ENCODE measurements around the gene KRTAP3-1.

The KRTAP3-1 gene

GRCh38 chr17:40992666-40993065 is 16.3 kb downstream of the KRTAP3-1 start:
- TF ChIP-seq CTCF (conservative IDR thresholded peaks at IDR 0.05; ENCODE audit: low read depth, low read length), result no peak
- H3K4me3 ChIP-seq (ENCODE audit: low read length), result no peak overlapping the region
- no peak for DNase-seq (ENCODE audit: low read depth)

GRCh38 chr17:40986920-40987319 is 22.0 kb downstream of the KRTAP3-1 start:
- no peak overlapping the region for H3K4me3 ChIP-seq (ENCODE audit: low read length)
- DNase-seq (ENCODE audit: low read depth), result no peak
- no peak for TF ChIP-seq CTCF (conservative IDR thresholded peaks at IDR 0.05; ENCODE audit: low read depth, low read length)

GRCh38 chr17:40984226-40984625 is 24.7 kb downstream of the KRTAP3-1 start, which contains the start of gene KRT40:
Gene KRT40, minus strand, starts transcription at chr17:40984326. Its CDS starts 53 bp downstream, at chr17:40984273.
- TF ChIP-seq CTCF (conservative IDR thresholded peaks at IDR 0.05; ENCODE audit: low read depth, low read length), result no peak
- DNase-seq (ENCODE audit: low read depth), result no peak
- no peak within 1 kb of the TSS for H3K4me3 ChIP-seq (ENCODE audit: low read length)

GRCh38 chr17:40981115-40981514 is 27.8 kb downstream of the KRTAP3-1 start:
- no peak for TF ChIP-seq CTCF (conservative IDR thresholded peaks at IDR 0.05; ENCODE audit: low read depth, low read length)
- DNase-seq (ENCODE audit: low read depth), result no peak
- H3K4me3 ChIP-seq (ENCODE audit: low read length), result no peak overlapping the region

GRCh38 chr17:40980596-40980995 is 28.3 kb downstream of the KRTAP3-1 start:
- no peak overlapping the region for H3K4me3 ChIP-seq (ENCODE audit: low read length)
- DNase-seq (ENCODE audit: low read depth), result no peak
- TF ChIP-seq CTCF (conservative IDR thresholded peaks at IDR 0.05; ENCODE audit: low read depth, low read length), result no peak

GRCh38 chr17:40980117-40980516 is 28.8 kb downstream of the KRTAP3-1 start:
- no peak for TF ChIP-seq CTCF (conservative IDR thresholded peaks at IDR 0.05; ENCODE audit: low read depth, low read length)
- H3K4me3 ChIP-seq (ENCODE audit: low read length), result no peak overlapping the region
- no peak for DNase-seq (ENCODE audit: low read depth)

GRCh38 chr17:40978575-40979151 is 30.3 kb downstream of the KRTAP3-1 start:
- TF ChIP-seq CTCF (conservative IDR thresholded peaks at IDR 0.05; ENCODE audit: low read depth, low read length), result no peak
- no peak overlapping the region for H3K4me3 ChIP-seq (ENCODE audit: low read length)
- DNase-seq (ENCODE audit: low read depth), result no peak
